GM23338 (cell line): ENCODE data around the gene MTA1.

ENCODE experiments used
- CREB1 ChIP-seq: fragments of 250-450 bp; sonication (Bioruptor Pico); IDR thresholded peaks from 2 replicates; pipeline ENCODE4 v1.5.0; 2020; ENCODE audit warnings: low read depth, mild to moderate bottlenecking, moderate library complexity
- CTCF ChIP-seq, 2 experiments: fragments of 200-600 bp in 1 of 2; sonication (generic) in 1 of 2; conservative IDR thresholded peaks; 2 replicates each; pipeline versions ENCODE4 v1.5.1 to v1.6.1; 2016 to 2017; ENCODE audit warnings: antibody characterized with exemption in 2 of 2, low read depth in 2 of 2, mild to moderate bottlenecking in 2 of 2, moderate library complexity in 1 of 2
- EZH2 ChIP-seq: fragments of 200-600 bp; sonication (generic); IDR thresholded peaks from one replicate; pipeline ENCODE4 v1.8.0; 2017; ENCODE audit warnings: antibody characterized with exemption, mild to moderate bottlenecking, low read depth; ENCODE audit not compliant: unreplicated experiment
- EZH2phosphoT487 ChIP-seq: fragments of 200-600 bp; sonication (generic); IDR thresholded peaks from one replicate; pipeline ENCODE4 v1.8.1; 2018; ENCODE audit warnings: antibody characterized with exemption; ENCODE audit not compliant: unreplicated experiment
- POLR2AphosphoS5 ChIP-seq: IDR thresholded peaks from 2 replicates; pipeline ENCODE4 v1.6.1; 2016; ENCODE audit warnings: antibody characterized with exemption, low read depth
- REST ChIP-seq: IDR thresholded peaks from one replicate; pipeline ENCODE4 v1.6.1; 2018; ENCODE audit warnings: antibody characterized with exemption; ENCODE audit not compliant: unreplicated experiment

GRCh38 chr14:105497671-105498429 lies 78.2 kb downstream of the MTA1 start:
- TF ChIP-seq EZH2, result no peak
- TF ChIP-seq CTCF (conservative IDR thresholded peaks at IDR 0.05; ENCODE audit: low read depth in 2 of 2), result no peak
- TF ChIP-seq REST, result no peak
- TF ChIP-seq EZH2phosphoT487, result no peak
- TF ChIP-seq CREB1 (CRISPR knock-in tag), result no peak
- TF ChIP-seq POLR2AphosphoS5, result no peak
